HG02981 (cell line): ENCODE results near the gene DNAAF9.

Experiments
- ATAC-seq: cut with Tn5 transposase; IDR thresholded peaks from one replicate; pipeline ENCODE4 v1.9.1; 2021; ENCODE audit warnings: mild to moderate bottlenecking, moderate library complexity; ENCODE audit not compliant: unreplicated experiment

Gene DNAAF9

DNA sequence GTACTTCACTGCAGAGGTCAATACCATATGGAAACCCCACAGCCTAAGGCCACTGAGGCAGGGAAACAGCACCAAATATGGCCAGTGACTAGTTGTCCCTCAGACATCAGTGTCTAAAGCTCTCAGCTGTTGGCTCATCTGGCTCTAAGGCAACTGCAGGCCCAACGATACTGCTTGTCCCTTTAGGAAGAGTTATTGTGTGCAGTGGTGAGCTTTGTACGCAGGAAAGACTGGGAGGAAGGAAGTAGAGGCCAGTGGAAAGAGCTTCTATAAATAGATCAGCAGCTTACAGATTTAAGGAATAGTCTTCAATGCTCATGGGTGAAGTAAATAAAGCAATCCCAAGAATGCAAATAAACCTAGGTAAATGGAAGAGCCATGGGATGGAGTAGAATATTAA, 29.3 kb downstream of the DNAAF9 start:
- no peak for ATAC-seq

DNA sequence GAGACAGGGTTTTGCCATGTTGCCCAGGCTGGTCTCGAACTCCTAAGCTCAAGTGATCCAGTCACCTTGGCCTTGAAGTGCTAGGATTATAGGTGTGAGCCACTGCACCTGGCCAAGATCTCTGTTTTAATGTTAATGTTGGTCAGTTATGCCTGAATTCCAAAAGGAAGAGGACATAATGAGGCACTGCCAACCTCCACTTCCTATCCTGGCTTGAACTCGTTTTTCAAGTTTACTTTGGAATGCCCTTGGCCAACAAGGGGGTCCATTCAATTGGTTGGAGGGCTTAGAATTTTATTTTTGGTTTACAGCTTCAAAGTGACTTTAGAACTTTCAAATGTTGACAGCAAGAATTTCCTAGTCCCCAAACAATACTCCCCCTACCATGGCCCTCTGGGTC, 29.8 kb downstream of the DNAAF9 start:
- no peak for ATAC-seq

DNA sequence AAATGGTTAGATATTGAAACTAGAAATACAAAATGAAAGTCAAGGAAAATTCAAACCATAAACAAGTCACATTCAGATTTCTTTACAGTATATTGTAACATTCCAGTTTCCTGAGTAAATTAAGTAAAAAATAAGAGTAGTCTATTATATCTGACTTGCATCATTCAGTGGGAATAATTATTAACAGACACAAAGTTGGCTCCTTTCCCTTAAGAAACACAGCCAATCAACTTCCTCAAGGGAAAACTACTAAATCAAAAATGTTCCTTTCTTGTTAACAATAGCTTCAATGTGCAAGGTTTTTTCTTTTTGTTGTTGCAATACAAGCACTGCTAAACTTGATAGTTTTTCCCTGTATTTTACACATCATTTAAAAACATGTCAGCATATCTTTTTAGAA, 33.2 kb downstream of the DNAAF9 start:
- no peak for ATAC-seq

DNA sequence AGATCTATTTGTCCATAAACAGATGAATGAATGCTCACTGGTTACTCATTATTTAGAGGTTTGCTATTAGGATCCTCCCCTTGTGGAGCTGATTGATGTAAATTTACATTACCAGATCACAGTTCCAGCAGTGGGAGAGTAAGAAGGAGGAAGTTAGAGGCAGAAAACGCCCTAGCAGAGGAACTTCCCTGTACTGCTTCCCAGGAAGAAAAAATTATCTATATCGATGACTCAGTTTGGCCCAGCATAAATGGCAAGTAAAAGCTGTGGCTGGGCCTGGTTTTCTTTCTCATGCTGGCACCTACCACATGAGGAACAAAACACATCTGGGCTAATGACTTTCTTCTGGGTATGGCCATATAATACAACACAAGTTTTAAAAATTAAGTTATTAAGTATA, 35.7 kb downstream of the DNAAF9 start:
- ATAC-seq = no peak

DNA sequence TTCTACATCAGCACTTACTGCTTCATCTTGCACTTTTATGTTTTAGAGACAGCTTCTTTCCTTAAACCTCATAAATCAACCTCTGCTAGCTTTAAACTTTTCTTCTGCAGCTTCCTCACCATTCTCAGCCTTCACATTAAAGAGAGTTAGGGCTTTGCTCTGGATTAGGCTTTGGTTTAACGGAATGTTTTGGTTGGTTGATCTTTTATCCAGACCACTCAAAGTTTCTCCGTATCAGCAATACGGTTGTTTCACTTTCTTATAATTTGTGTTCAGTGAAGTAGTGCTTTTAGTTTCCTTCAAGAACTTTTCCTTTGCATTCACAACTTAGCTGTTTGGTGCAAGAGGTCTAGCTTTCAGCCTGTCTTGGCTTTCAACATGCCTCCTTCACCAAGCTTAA, 40.4 kb downstream of the DNAAF9 start:
- no peak for ATAC-seq

DNA sequence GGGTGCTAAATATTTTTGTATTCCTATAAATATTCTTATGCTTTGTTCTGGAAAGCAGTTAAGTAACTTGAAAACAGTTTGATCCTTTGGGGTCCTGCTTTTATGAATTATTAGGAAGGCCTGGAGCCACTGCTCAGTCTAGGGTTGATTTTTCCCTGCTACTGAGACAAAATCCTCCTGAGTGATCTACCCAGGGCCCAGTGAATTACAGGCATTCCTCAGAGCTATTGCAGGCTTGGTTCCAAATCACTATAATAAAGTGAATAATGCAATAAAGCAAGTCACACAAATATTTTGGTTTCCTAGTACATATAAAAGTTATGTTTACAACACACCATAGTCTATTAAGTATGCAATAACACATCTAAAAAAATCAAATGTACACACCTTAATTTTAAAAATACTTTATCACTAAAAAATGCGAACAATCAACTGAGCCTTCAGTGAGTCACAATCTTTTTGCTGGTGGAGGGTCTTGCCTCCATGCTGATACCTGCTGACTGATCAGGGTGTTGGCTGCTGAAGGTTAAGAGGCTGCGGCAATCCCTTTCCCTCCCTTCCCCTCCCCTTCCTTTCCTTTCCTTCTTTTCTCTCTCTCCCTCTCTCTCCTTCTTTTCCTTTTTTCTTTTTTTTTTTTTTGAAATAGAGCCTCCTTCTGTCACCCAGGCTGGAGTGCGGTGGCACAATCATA, 43.0 kb downstream of the DNAAF9 start:
- ATAC-seq = no peak

DNA sequence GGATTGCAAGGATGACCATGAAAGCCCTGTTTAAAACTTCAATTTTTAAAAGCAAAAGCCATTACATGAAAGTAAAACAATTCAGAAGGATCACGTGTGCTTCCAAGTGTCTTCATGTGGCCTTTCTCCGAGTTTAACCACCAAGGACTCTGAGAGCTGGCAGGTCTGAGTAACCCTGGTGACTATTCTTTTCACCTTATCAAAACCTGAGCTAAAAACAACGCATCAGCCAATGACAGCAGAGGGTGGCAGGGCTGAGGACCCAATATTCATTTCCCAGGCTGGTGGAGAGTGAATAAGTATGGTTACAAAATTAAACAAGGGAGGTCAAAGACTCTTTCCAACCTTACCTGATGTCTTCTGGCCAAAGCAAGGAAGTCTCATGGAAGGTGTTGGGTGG, 46.7 kb downstream of the DNAAF9 start:
- ATAC-seq = no peak

DNA sequence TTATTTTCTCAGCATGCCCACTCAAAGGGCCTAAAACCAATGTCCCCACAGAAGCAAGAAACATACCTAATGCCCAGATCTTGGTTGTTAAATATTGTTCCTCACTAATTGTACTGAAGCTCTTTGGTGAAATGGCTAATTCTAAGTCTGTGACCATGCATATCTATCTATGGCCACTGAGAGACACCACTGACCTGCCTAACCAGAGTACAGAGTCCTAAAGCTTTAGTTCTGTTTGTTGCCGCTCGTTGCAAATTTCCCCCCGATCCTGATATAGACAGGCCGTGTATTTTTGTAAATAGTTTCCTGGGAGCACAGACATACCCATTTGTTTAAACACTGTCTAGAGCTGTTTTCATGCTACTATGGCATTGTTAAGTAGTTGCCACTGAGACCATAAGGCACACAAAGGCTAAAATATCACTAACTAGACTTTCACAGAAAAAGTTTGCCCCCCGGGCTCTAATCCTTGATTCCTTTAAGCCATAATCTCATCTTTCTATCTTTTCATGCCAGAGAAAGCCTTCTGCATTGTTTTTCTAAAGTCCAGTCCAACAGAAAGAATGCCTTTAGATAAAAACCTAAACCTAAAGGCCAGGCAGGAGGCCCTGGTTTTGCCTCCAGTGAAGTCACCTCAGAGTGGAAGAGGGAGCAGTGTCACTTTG, 48.7 kb downstream of the DNAAF9 start:
- ATAC-seq = no peak
